K562 (cell line): ENCODE measurements around the gene SUPT3H. TPM values are rescaled to one million over a fixed set of nuclear protein-coding genes. Genes with fewer than 3 reads are reported as not detected.

Source experiments
- ATAC-seq: fragments of 200-7000 bp; cut with Tn5 transposase; 3 replicates; pipeline ENCODE4 v1.9.1; 2020; ENCODE audit warnings: moderate library complexity
- BruUV-seq: library from RNA; stranded (reverse); fragments of 400-500 nt; replicated peaks from 2 replicates; lab custom pipeline; 2021; lab: Mats Ljungman, UMichigan
- CTCF ChIA-PET: fragments of 300-600 bp; formaldehyde crosslinking; extraction: SDS; loops from one replicate; lab custom pipeline; 2021; ENCODE audit warnings: low intra/inter-chr PET ratio; lab: Yijun Ruan, JAX
- POLR2A ChIA-PET: fragments of 300-600, 350-650 bp; sonication (Branson Sonifier 250); formaldehyde crosslinking; extraction: SDS; loops from one replicate; lab custom pipeline; 2021; ENCODE audit warnings: antibody characterized with exemption, inconsistent platforms; lab: Yijun Ruan, JAX
- DNase-seq, 4 experiments: peaks; one replicate each; pipeline versions ENCODE4 v3.0.0 to v3.0.0-alpha.2; 2011 to 2018; ENCODE audit warnings: low spot score in 3 of 4, mixed read lengths in 3 of 4; ENCODE audit errors: extremely low read depth in 1 of 4
- FAIRE-seq: peaks from 2 replicates; lab custom pipeline; 2011; peaks lifted over from hg19 to GRCh38; lab: Jason Lieb, UNC
- H2AFZ ChIP-seq: 2 replicates; pipeline ENCODE4 v1.6.0; 2011; ENCODE audit warnings: low read depth, low read length, control low read depth, inconsistent platforms
- H3K27ac ChIP-seq: fragments of 200-600 bp; 3 replicates; pipeline ENCODE4 v1.8.0; 2011; ENCODE audit warnings: low read depth, mild to moderate bottlenecking, control low read depth, inconsistent platforms, low read length, moderate library complexity, mixed read lengths; ENCODE audit errors: extremely low read depth
- H3K27me3 ChIP-seq, 2 experiments: fragments of 300-600 bp in 1 of 2; 2 replicates in 1 of 2; 3 replicates in 1 of 2; pipeline versions ENCODE4 v1.6.0 to v1.8.0; 2011; ENCODE audit warnings: inconsistent platforms in 2 of 2, low read length in 2 of 2, mild to moderate bottlenecking in 1 of 2, mixed read lengths in 1 of 2, moderate library complexity in 1 of 2; ENCODE audit not compliant: control insufficient read depth in 2 of 2, insufficient read depth in 2 of 2
- H3K36me3 ChIP-seq: fragments of 300-600 bp; 3 replicates; pipeline ENCODE4 v1.8.0; 2011; ENCODE audit warnings: mild to moderate bottlenecking, low read length, inconsistent platforms; ENCODE audit not compliant: control insufficient read depth, insufficient read depth
- H3K4me1 ChIP-seq, 2 experiments: fragments of 200-600 bp in 1 of 2; replicated peaks in 1 of 2; 2 replicates in 1 of 2; 3 replicates in 1 of 2; pipeline versions ENCODE4 v1.5.1 to v1.8.0; 2011; ENCODE audit warnings: inconsistent platforms in 2 of 2, low read length in 2 of 2, mild to moderate bottlenecking in 1 of 2, mixed read lengths in 1 of 2, moderate library complexity in 1 of 2; ENCODE audit not compliant: control insufficient read depth in 2 of 2, insufficient read depth in 2 of 2
- H3K4me2 ChIP-seq: 2 replicates; pipeline ENCODE4 v1.6.1; 2011; ENCODE audit warnings: low read length, control low read depth, inconsistent platforms, mixed read lengths; ENCODE audit not compliant: insufficient read depth
- H3K4me3 ChIP-seq: fragments of 200-600 bp; sonication (generic), shearing (Covaris generic); 2 replicates; pipeline ENCODE4 v1.5.1; 2016; ENCODE audit warnings: control low read depth, inconsistent platforms
- H3K79me2 ChIP-seq: fragments of 200-600 bp; 3 replicates; pipeline ENCODE4 v1.8.0; 2011; ENCODE audit warnings: low read length, inconsistent platforms; ENCODE audit not compliant: control insufficient read depth, insufficient read depth
- H3K9ac ChIP-seq, 2 experiments: 2 replicates each; pipeline versions ENCODE4 v1.6.0 to v1.6.1; 2011; ENCODE audit warnings: low read depth in 2 of 2, low read length in 2 of 2, control low read depth in 1 of 2, inconsistent platforms in 1 of 2, mild to moderate bottlenecking in 1 of 2, mixed read lengths in 1 of 2; ENCODE audit not compliant: insufficient read depth in 1 of 2
- H3K9me1 ChIP-seq: one replicate; pipeline ENCODE4 v1.6.0; 2011; ENCODE audit warnings: inconsistent platforms, mild to moderate bottlenecking, low read length, moderate library complexity; ENCODE audit not compliant: control insufficient read depth, insufficient read depth
- H3K9me3 ChIP-seq: replicated peaks from 2 replicates; pipeline ENCODE4 v1.5.1; 2011; ENCODE audit warnings: low read depth, low read length, inconsistent platforms; ENCODE audit not compliant: control insufficient read depth, insufficient read depth
- H4K20me1 ChIP-seq: replicated peaks from 2 replicates; pipeline ENCODE4 v1.6.1; 2011; ENCODE audit warnings: low read length, inconsistent platforms, mixed read lengths; ENCODE audit not compliant: control insufficient read depth, insufficient read depth
- CCNT2 ChIP-seq: IDR thresholded peaks from 2 replicates; pipeline ENCODE4 v1.6.1; 2011; ENCODE audit warnings: borderline replicate concordance, low read depth, mild to moderate bottlenecking, moderate library complexity, mixed read lengths, low read length; ENCODE audit not compliant: insufficient read length; ENCODE audit errors: extremely low read depth
- CREB3L1 ChIP-seq: fragments of 450-650 bp; IDR thresholded peaks from 2 replicates; pipeline ENCODE4 v1.6.1; 2014; ENCODE audit warnings: low read depth, mild to moderate bottlenecking, moderate library complexity, borderline replicate concordance
- GTF2A2 ChIP-seq: IDR thresholded peaks from 2 replicates; pipeline ENCODE4 v1.6.1; 2016; ENCODE audit warnings: mild to moderate bottlenecking, missing genetic modification characterization, missing compliant biosample characterization
- PCBP2 ChIP-seq: fragments of 200-400 bp; formaldehyde crosslinking; IDR thresholded peaks from 2 replicates; pipeline ENCODE4 v1.6.1; 2018; ENCODE audit warnings: low read length, low read depth, mild to moderate bottlenecking, moderate library complexity; ENCODE audit not compliant: poor library complexity, severe bottlenecking
- PRDM10 ChIP-seq: fragments of 450-650 bp; IDR thresholded peaks from 2 replicates; pipeline ENCODE4 v1.6.1; 2018; ENCODE audit not compliant: partially characterized antibody
- RUNX1 ChIP-seq: sonication (generic); IDR thresholded peaks from 2 replicates; pipeline ENCODE4 v1.6.1; 2016; ENCODE audit warnings: antibody characterized with exemption, low read depth
- UBTF ChIP-seq, 2 experiments: IDR thresholded peaks; 2 replicates each; pipeline ENCODE4 v1.6.1; 2012; ENCODE audit warnings: improper control_type of control experiment in 2 of 2, low read depth in 2 of 2, low read length in 2 of 2, borderline replicate concordance in 1 of 2
- WGBS: fragments of 100-300 bp; shearing (Covaris generic); methylation state at CpG from one replicate; pipeline ENCODE4 v1.1.6; 2016; ENCODE audit warnings: low coverage, mixed read lengths; ENCODE audit not compliant: insufficient coverage; ENCODE audit errors: missing lambda C conversion rate; 5-methylcytosine and 5-hydroxymethylcytosine counted together
- in situ Hi-C: fragments of 300-500 bp; cut with MboI; formaldehyde crosslinking; loops from 4 replicates; pipeline ENCODE4 v1.15.0; 2018; ENCODE audit warnings: inconsistent platforms, mixed read lengths
- intact Hi-C: fragments of 100-400 bp; cut with micrococcal nuclease; formaldehyde crosslinking; loops from 2 replicates; pipeline ENCODE4 v1.14.2; 2022
- polyA plus RNA-seq, 8 experiments: library from polyadenylated mRNA; depleted of rRNA in 4 of 8; stranded (reverse) in 5 of 8; unstranded in 3 of 8; fragments of >200 nt; fragmentation: Nextera tagmentation in 2 of 8; fragmentation: Illumina TruSeq in 1 of 8; extraction: Ambion mirVana in 2 of 8; extraction: Trizol in 1 of 8; gene quantifications; 2 replicates each; pipeline versions ENCODE4 v1.2.1 to v1.2.3, GENCODE V29; 2011 to 2014; ENCODE audit warnings: inconsistent platforms in 1 of 8, missing spikeins in 1 of 8
- total RNA-seq, 7 experiments: library from RNA; depleted of rRNA in 6 of 7; stranded (reverse); fragments of >200 nt in 6 of 7; fragmentation: Illumina TruSeq in 2 of 7; extraction: Trizol in 2 of 7; gene quantifications; 2 replicates each; pipeline versions ENCODE4 v1.2.1 to v1.2.3, GENCODE V29; 2011 to 2021; ENCODE audit warnings: low replicate concordance in 1 of 7

Gene SUPT3H
- total and polyA plus RNA-seq, 9 of the 15 experiments (the other 6 are each of a cell fraction or from before 2014, with no cell fraction given) = 7.2 to 16.3 (median 11.9) TPM

- TF ChIP-seq RUNX1 (no peak), UBTF (IDR thresholded peaks at IDR 0.05; ENCODE audit: borderline replicate concordance in 1 of 2, low read depth in 2 of 2, low read length in 2 of 2) (no peak), CCNT2 (no peak), PRDM10 (no peak), CREB3L1 (no peak), GTF2A2 (tag) (no peak), PCBP2 (no peak)
- Histone ChIP-seq H3K79me2 (no peaks in the 10 kb centered on the region), H3K4me2 (no peak overlapping the region), H3K36me3 (no peaks in the 10 kb centered on the region), H2AFZ (no peak overlapping the region), H3K9me1 (no peaks in the 10 kb centered on the region), H3K27ac (no peak overlapping the region), H3K9ac (no peak overlapping the region), H3K9me3 (no peaks in the 10 kb centered on the region), H4K20me1 (no peaks in the 10 kb centered on the region), H3K4me3 (no peak overlapping the region), H3K4me1 (no peaks in the 10 kb centered on the region), H3K27me3 (0 out of 5 replicates have a peak, but pooled peaks cover 0 to 8% of the 10 kb centered on the region in 2 experiments)
- no peak for DNase-seq
- no peak for ATAC-seq
- ChIA-PET CTCF (no interaction called here), POLR2A (no interaction called here)
- no peak for FAIRE-seq
- 15% methylated on average over 3 of the region's 3 CpGs for WGBS
- intact Hi-C loops (no loop called here), in situ Hi-C loops (no loop called here)
- no TSS peak for BruUV-seq
Observed at GRCh38 chr6:44842616-44843015, 535.1 kb downstream of the SUPT3H start.
